Measurements from ENCODE around the gene SLC25A48. TPM values are rescaled to one million over a fixed set of nuclear protein-coding genes. Genes with fewer than 3 reads are reported as not detected.

The SLC25A48 gene
- total RNA-seq, 1 donor from 2014 or later, result not detected

DNA sequence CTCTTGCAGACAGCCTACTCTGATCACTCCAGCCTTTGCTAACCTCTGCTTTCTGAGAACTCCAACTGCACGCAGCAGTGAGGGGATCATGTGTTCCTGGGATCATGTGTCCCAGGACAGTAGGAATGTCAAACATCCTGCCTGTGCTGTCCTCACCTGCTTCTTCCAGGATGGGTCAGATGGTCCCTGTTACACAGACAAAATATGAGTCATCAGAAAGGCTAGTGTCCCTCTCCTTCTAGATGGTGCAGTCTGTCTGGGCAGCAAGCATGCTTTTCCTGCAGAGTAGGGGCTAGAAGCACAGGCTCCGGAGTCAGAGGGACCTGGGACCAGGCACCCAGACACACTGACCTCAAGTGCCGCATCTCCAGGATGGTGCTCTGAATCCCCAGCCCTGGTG, 20.1 kb upstream of the SLC25A48 start:
- Histone ChIP-seq H3K36me3 (no peaks in the 10 kb centered on the region), H3K27me3 (no peaks in the 10 kb centered on the region), H3K27ac (no peak overlapping the region), H3K4me3 (no peak overlapping the region), H3K4me1 (no peaks in the 10 kb centered on the region), H3K9me3 (no peaks in the 10 kb centered on the region)
- TF ChIP-seq, protein P1, sequence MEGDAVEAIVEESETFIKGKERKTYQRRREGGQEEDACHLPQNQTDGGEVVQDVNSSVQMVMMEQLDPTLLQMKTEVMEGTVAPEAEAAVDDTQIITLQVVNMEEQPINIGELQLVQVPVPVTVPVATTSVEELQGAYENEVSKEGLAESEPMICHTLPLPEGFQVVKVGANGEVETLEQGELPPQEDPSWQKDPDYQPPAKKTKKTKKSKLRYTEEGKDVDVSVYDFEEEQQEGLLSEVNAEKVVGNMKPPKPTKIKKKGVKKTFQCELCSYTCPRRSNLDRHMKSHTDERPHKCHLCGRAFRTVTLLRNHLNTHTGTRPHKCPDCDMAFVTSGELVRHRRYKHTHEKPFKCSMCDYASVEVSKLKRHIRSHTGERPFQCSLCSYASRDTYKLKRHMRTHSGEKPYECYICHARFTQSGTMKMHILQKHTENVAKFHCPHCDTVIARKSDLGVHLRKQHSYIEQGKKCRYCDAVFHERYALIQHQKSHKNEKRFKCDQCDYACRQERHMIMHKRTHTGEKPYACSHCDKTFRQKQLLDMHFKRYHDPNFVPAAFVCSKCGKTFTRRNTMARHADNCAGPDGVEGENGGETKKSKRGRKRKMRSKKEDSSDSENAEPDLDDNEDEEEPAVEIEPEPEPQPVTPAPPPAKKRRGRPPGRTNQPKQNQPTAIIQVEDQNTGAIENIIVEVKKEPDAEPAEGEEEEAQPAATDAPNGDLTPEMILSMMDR (IDR thresholded peaks at IDR 0.05), result no peak
- intact Hi-C loops (cut with DNase I), result no loop called here
- peak in 1 of 2 donors; percentile 25 for DNase-seq (ENCODE audit: low spot score in 2 of 2)

DNA sequence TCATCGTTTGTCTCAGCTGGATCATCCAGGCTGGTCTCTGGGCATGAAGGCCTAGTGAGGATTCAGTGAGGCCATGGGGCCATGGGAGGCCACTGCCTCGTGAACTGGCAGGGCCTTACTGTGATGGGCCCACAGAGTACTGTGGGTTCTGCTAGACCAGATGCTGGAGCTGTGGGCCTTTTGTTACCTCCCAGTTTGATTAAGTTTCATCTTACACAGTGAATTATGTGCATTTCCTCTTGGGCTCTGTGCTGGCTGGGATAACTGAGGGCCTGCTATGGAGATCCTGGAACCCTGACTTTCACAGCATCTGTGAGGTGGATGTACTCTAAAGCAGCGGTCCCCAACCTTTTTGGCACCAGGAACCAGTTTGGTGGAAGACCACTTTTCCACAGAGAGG, 19.7 kb upstream of the SLC25A48 start:
- H3K9me3 ChIP-seq, result no peaks in the 10 kb centered on the region
- intact Hi-C loops (cut with DNase I), result no loop called here
- peak in 1 of 2 donors; percentile 35 for DNase-seq (ENCODE audit: low spot score in 2 of 2)
- no peaks in the 10 kb centered on the region for H3K4me1 ChIP-seq
- TF ChIP-seq, protein P1 (IDR thresholded peaks at IDR 0.05), result no peak
- no peaks in the 10 kb centered on the region for H3K36me3 ChIP-seq
- no peak overlapping the region for H3K4me3 ChIP-seq
- H3K27ac ChIP-seq, result no peak overlapping the region
- no peaks in the 10 kb centered on the region for H3K27me3 ChIP-seq

DNA sequence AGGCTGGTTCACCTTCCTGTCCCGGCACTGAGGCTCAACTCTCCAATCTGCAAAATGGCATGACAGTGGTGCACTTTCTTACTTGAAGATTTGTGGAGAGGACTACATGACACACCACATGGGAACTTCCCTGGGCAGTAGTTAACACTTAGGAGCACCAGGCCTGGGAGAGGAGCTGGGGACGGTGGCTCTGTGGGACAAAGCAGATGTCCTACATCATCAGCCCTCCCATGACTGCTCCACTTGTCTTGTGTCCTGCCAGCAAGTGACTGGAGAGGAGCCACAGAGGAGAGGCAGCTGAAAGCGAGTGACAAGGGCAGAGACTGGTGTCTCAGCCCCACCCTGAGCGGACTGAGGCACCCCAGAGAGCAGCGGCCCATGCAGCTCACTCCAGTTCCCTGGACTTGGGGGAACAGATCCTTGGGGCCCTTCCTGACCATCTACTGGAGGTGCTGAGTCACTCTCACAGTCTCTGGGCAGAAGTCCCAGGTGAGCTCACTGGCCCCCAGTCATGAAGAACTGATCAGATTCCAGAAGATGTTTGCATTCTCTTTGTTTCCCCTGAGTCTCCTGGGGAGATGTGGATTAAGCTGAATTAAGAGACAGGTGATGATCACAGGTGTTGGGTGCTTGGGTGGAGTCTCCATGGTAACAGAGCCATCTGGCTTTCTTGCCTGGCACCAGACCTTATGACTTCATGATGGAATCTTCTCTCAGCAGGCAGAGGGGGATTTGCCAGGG, 13.2 kb upstream of the SLC25A48 start:
- H3K27ac ChIP-seq, result no peak overlapping the region
- H3K9me3 ChIP-seq, result no peaks in the 10 kb centered on the region
- no peaks in the 10 kb centered on the region for H3K27me3 ChIP-seq
- no peaks in the 10 kb centered on the region for H3K4me1 ChIP-seq
- H3K36me3 ChIP-seq, result no peaks in the 10 kb centered on the region
- intact Hi-C loops (cut with DNase I), result no loop called here
- DNase-seq (ENCODE audit: low spot score in 2 of 2), result no peak
- TF ChIP-seq, protein P1 (IDR thresholded peaks at IDR 0.05), result no peak
- H3K4me3 ChIP-seq, result no peak overlapping the region

DNA sequence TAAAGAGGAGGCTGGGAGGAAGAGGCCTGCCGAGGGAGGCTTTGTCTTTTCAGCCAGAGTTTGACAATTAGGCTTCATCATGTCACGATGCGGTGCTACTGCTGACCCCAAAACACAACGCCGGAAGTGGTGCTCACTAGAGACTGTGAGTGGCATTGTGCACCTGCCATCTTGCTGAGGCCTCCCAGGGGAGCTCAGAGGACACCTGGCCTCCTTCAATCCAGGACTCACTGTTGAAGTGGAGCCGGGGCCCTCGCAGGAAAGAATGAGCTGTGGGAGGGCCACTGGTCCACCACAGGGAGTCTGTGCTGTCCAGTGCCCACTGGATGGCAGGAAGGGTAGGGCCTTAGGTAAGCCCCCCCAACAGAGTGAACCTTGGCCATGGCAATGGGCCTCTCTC, 12.7 kb upstream of the SLC25A48 start:
- Histone ChIP-seq H3K27ac (no peak overlapping the region), H3K4me3 (no peak overlapping the region), H3K36me3 (no peaks in the 10 kb centered on the region), H3K9me3 (no peaks in the 10 kb centered on the region), H3K4me1 (no peaks in the 10 kb centered on the region), H3K27me3 (no peaks in the 10 kb centered on the region)
- TF ChIP-seq, protein P1 (IDR thresholded peaks at IDR 0.05), result no peak
- intact Hi-C loops (cut with DNase I), result no loop called here
- no peak for DNase-seq (ENCODE audit: low spot score in 2 of 2)

DNA sequence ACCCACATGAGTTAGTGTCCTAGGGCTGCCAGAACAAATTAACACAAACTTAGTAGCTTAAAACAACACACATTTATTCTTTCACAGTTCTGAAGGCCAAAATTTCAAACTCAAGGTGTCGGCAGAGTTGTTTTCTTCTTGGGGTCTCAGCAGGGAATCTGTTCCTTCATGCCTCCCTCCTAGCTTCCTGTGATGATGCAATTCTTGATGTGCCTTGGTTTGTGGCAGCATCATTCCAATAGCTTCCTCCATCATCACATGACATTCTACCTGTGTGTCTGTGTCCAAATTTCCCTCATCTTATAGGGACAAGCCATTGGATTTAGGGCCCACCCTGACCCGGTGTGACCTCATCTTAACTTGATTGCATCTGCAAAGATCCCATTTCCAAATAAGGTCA, 12.2 kb upstream of the SLC25A48 start:
- Histone ChIP-seq H3K36me3 (no peaks in the 10 kb centered on the region), H3K4me1 (no peaks in the 10 kb centered on the region), H3K27ac (no peak overlapping the region), H3K27me3 (no peaks in the 10 kb centered on the region), H3K9me3 (no peaks in the 10 kb centered on the region), H3K4me3 (no peak overlapping the region)
- DNase-seq (ENCODE audit: low spot score in 2 of 2), result no peak
- TF ChIP-seq, protein P1 (IDR thresholded peaks at IDR 0.05), result no peak
- intact Hi-C loops (cut with DNase I), result no loop called here

All from ascending aorta (tissue), 2 donors.